HEK293 (cell line): Measurements from ENCODE around the gene CCNY.

Experiments used
- CTCF ChIA-PET: fragments of 350-600 bp; formaldehyde crosslinking; extraction: SDS; loops from one replicate; lab custom pipeline; 2021; ENCODE audit warnings: antibody characterized with exemption; lab: Yijun Ruan, JAX
- POLR2A ChIA-PET: fragments of 300-600 bp; formaldehyde crosslinking; extraction: SDS; loops from one replicate; lab custom pipeline; 2020; ENCODE audit warnings: antibody characterized with exemption, inconsistent platforms; lab: Yijun Ruan, JAX
- H3K27ac ChIP-seq: fragments of 200-500 bp; sonication (Bioruptor generic); 2 replicates; pipeline ENCODE4 v1.5.1; 2014; ENCODE audit warnings: low read depth, low read length, control low read depth, inconsistent platforms; ENCODE audit errors: extremely low read depth
- H3K36me3 ChIP-seq, 2 experiments: fragments of 200-500 bp in 1 of 2; sonication (Bioruptor generic) in 1 of 2; 1 replicate in 1 of 2; 2 replicates in 1 of 2; pipeline ENCODE4 v1.5.1; 2014 to 2017; ENCODE audit warnings: inconsistent platforms in 2 of 2, low read length in 2 of 2; ENCODE audit not compliant: control insufficient read depth in 2 of 2, insufficient read depth in 1 of 2
- H3K4me1 ChIP-seq: fragments of 200-500 bp; sonication (Bioruptor generic); 2 replicates; pipeline ENCODE4 v1.5.1; 2014; ENCODE audit warnings: mild to moderate bottlenecking, low read length, inconsistent platforms; ENCODE audit not compliant: control insufficient read depth, insufficient read depth
- H3K4me3 ChIP-seq: 2 replicates; pipeline ENCODE4 v1.5.1; 2011; ENCODE audit warnings: low read depth, mild to moderate bottlenecking, control low read depth, low read length, moderate library complexity
- H3K9me3 ChIP-seq: fragments of 200-500 bp; sonication (Bioruptor generic); 2 replicates; pipeline ENCODE4 v1.5.1; 2014; ENCODE audit warnings: low read depth, low read length, inconsistent platforms; ENCODE audit not compliant: control insufficient read depth, insufficient read depth
- FEZF1 ChIP-seq: fragments of 450-650 bp; formaldehyde crosslinking; IDR thresholded peaks from 2 replicates; pipeline ENCODE4 v1.5.1; 2016; ENCODE audit warnings: missing biosample characterization, missing genetic modification characterization
- GLI4 ChIP-seq: fragments of 450-650 bp; formaldehyde crosslinking; IDR thresholded peaks from 2 replicates; pipeline ENCODE4 v1.5.1; 2016; ENCODE audit warnings: missing biosample characterization, missing genetic modification characterization
- IKZF3 ChIP-seq: fragments of 450-650 bp; IDR thresholded peaks from 2 replicates; pipeline ENCODE4 v1.5.0; 2018; ENCODE audit warnings: missing biosample characterization, mild to moderate bottlenecking, missing genetic modification characterization, moderate library complexity
- MZF1 ChIP-seq: fragments of 450-650 bp; formaldehyde crosslinking; IDR thresholded peaks from 2 replicates; pipeline ENCODE4 v1.5.1; 2017; ENCODE audit warnings: missing biosample characterization, missing genetic modification characterization, borderline replicate concordance
- SALL2 ChIP-seq: fragments of 450-650 bp; formaldehyde crosslinking; IDR thresholded peaks from 2 replicates; pipeline ENCODE4 v1.5.0; 2017; ENCODE audit warnings: missing biosample characterization, mild to moderate bottlenecking, missing genetic modification characterization, borderline replicate concordance
- ZFHX2 ChIP-seq: fragments of 450-650 bp; formaldehyde crosslinking; conservative IDR thresholded peaks from 2 replicates; pipeline ENCODE4 v1.5.1; 2016; ENCODE audit warnings: missing biosample characterization, missing genetic modification characterization
- ZFP69B ChIP-seq: fragments of 450-650 bp; formaldehyde crosslinking; IDR thresholded peaks from 2 replicates; pipeline ENCODE4 v1.5.1; 2016; ENCODE audit warnings: missing biosample characterization, missing genetic modification characterization
- ZNF114 ChIP-seq: fragments of 450-650 bp; formaldehyde crosslinking; IDR thresholded peaks from 2 replicates; pipeline ENCODE4 v1.5.0; 2017; ENCODE audit warnings: missing biosample characterization, missing genetic modification characterization
- ZNF423 ChIP-seq: fragments of 450-650 bp; formaldehyde crosslinking; IDR thresholded peaks from 2 replicates; pipeline ENCODE4 v1.5.1; 2016; ENCODE audit warnings: missing biosample characterization, missing genetic modification characterization
- ZNF433 ChIP-seq: fragments of 450-650 bp; formaldehyde crosslinking; IDR thresholded peaks from 2 replicates; pipeline ENCODE4 v1.5.1; 2016; ENCODE audit warnings: missing biosample characterization, missing genetic modification characterization, low read depth
- ZNF580 ChIP-seq: fragments of 450-650 bp; formaldehyde crosslinking; IDR thresholded peaks from 2 replicates; pipeline ENCODE4 v1.5.1; 2016; ENCODE audit warnings: missing biosample characterization, missing genetic modification characterization
- ZNF660 ChIP-seq: fragments of 450-650 bp; IDR thresholded peaks from 2 replicates; pipeline ENCODE4 v1.5.1; 2018; ENCODE audit warnings: missing biosample characterization, mild to moderate bottlenecking, missing genetic modification characterization
- ZNF768 ChIP-seq: fragments of 450-650 bp; formaldehyde crosslinking; IDR thresholded peaks from 2 replicates; pipeline ENCODE4 v1.5.1; 2018; ENCODE audit warnings: missing biosample characterization, mild to moderate bottlenecking, missing genetic modification characterization
- ZNF776 ChIP-seq: fragments of 450-650 bp; formaldehyde crosslinking; IDR thresholded peaks from 2 replicates; pipeline ENCODE4 v1.5.0; 2017; ENCODE audit warnings: missing biosample characterization, missing genetic modification characterization, borderline replicate concordance
- ZXDB ChIP-seq: fragments of 450-650 bp; formaldehyde crosslinking; IDR thresholded peaks from 2 replicates; pipeline ENCODE4 v1.5.1; 2016; ENCODE audit warnings: missing biosample characterization, missing genetic modification characterization

The CCNY gene

GRCh38 chr10:35614312-35614711 lies 278.0 kb downstream of the CCNY start:
- H3K36me3 ChIP-seq = no peaks in the 10 kb centered on the region

More at GRCh38 chr10:35614312-35614711, 278.0 kb downstream of the CCNY start:
- Histone ChIP-seq H3K27ac (no peak overlapping the region), H3K4me1 (no peaks in the 10 kb centered on the region), H3K4me3 (no peak overlapping the region), H3K9me3 (no peaks in the 10 kb centered on the region)
- TF ChIP-seq ZNF660 (no peak), IKZF3 (no peak), ZNF433 (tag by site-specific recombination) (no peak), ZNF114 (tag by site-specific recombination) (no peak), ZFHX2 (tag by site-specific recombination) (no peak), ZXDB (tag by site-specific recombination) (no peak), MZF1 (tag by site-specific recombination) (no peak), ZNF580 (no peak), FEZF1 (tag by site-specific recombination) (no peak), ZFP69B (tag by site-specific recombination) (no peak), GLI4 (tag by site-specific recombination) (no peak), SALL2 (tag by site-specific recombination) (no peak), ZNF776 (tag by site-specific recombination) (no peak), ZNF768 (tag by site-specific recombination) (no peak), ZNF423 (no peak)
- ChIA-PET CTCF (interaction anchor here (0.7 to 2.2 kb wide), 12 partner anchors 8 to 1652 kb away, joined by 3 to 6 read pairs (median 3); partner anchors contain the start of gene GJD4), POLR2A (no interaction called here)
